Thyroid gland (tissue), 4 donors: ENCODE results near the gene TBX2. TPM values are rescaled to one million over a fixed set of nuclear protein-coding genes. Genes with fewer than 3 reads are reported as not detected.
A peak's percentile ranks its signal among the peaks of the same experiment; 100 is the strongest.

ENCODE experiments used
- DNase-seq, 2 donors: peaks; one replicate each; pipeline ENCODE4 v3.0.0-alpha.2; 2019
- H3K27ac ChIP-seq, 3 donors: fragments of 200-600 bp; sonication (generic); 1 replicate in 2 of 3; 2 replicates in 1 of 3; pipeline ENCODE4 v1.5.1; 2016 to 2019; ENCODE audit warnings: mild to moderate bottlenecking in 1 of 3, moderate library complexity in 1 of 3
- H3K27me3 ChIP-seq: fragments of 200-600 bp; sonication (generic); one replicate; pipeline ENCODE4 v1.5.1; 2019
- H3K36me3 ChIP-seq, 2 donors: fragments of 200-600 bp; sonication (generic); one replicate each; pipeline ENCODE4 v1.5.1; 2016 to 2019
- H3K4me1 ChIP-seq, 2 donors: fragments of 200-600 bp; sonication (generic); one replicate each; pipeline ENCODE4 v1.5.1; 2017 to 2019
- H3K4me3 ChIP-seq, 3 donors: fragments of 200-600 bp; sonication (generic); replicated peaks in 1 of 3; 1 replicate in 2 of 3; 2 replicates in 1 of 3; pipeline ENCODE4 v1.5.1; 2016; ENCODE audit warnings: mild to moderate bottlenecking in 1 of 3
- H3K9me3 ChIP-seq: fragments of 200-600 bp; sonication (generic); one replicate; pipeline ENCODE4 v1.5.1; 2017
- CTCF ChIP-seq, 6 experiments: fragments of 200-600 bp in 3 of 6; fragments of 450-650 bp in 3 of 6; sonication (generic) in 3 of 6; IDR thresholded peaks; one replicate each; pipeline ENCODE4 v1.5.1; 2016 to 2019; ENCODE audit warnings: antibody characterized with exemption in 6 of 6, mild to moderate bottlenecking in 2 of 6, inconsistent platforms in 1 of 6, moderate library complexity in 1 of 6
- POLR2A ChIP-seq, 2 donors: fragments of 450-650 bp; IDR thresholded peaks; one replicate each; pipeline ENCODE4 v1.6.1; 2017; ENCODE audit warnings: antibody characterized with exemption in 2 of 2, mild to moderate bottlenecking in 2 of 2, moderate library complexity in 1 of 2
- WGBS, 2 donors: methylation state at CpG; one replicate each; pipeline ENCODE4 v1.1.5; 2017; 5-methylcytosine and 5-hydroxymethylcytosine counted together
- intact Hi-C: fragments of 100-400 bp; cut with DNase I; formaldehyde crosslinking; loops from one replicate; pipeline ENCODE4 v1.15.1; 2023
- total RNA-seq, 4 donors: library from RNA; depleted of rRNA; stranded (reverse); fragments of >200 nt; gene quantifications; one replicate each; pipeline ENCODE4 v1.2.3, GENCODE V29; 2016

The TBX2 gene
- total RNA-seq, 4 donors from 2014 or later, result 5.3 to 20.2 (median 11.0) TPM

GRCh38 chr17:61416211-61416539 lies 16.5 kb downstream of the TBX2 start:
- no peak overlapping the region for H3K4me3 ChIP-seq
- intact Hi-C loops, result loop anchor here (5.0 to 10.0 kb wide), 3 partner anchors 136 to 649 kb away; partner anchors contain the start of gene MED13
- no peak for TF ChIP-seq CTCF (IDR thresholded peaks at IDR 0.05)
- TF ChIP-seq POLR2A (IDR thresholded peaks at IDR 0.05), result no peak
- H3K27me3 ChIP-seq, result no peaks in the 10 kb centered on the region
- WGBS, 2 donors, result 93% methylated on average over 6 of the region's 6 CpGs
- no peaks in the 10 kb centered on the region for H3K9me3 ChIP-seq
- H3K27ac ChIP-seq, result no peak overlapping the region
- H3K4me1 ChIP-seq, result peaks cover 12 to 33% of the 10 kb centered on the region in 2 donors
- H3K36me3 ChIP-seq, result no peaks in the 10 kb centered on the region
- no peak for DNase-seq

- no peak overlapping the region for H3K4me3 ChIP-seq
- H3K27me3 ChIP-seq, result no peaks in the 10 kb centered on the region
- intact Hi-C loops, result loop anchor here (5.0 to 10.0 kb wide), 3 partner anchors 136 to 648 kb away; partner anchors contain the start of gene MED13
- H3K4me1 ChIP-seq, result peaks cover 11 to 29% of the 10 kb centered on the region in 2 donors
- peak; percentile 80 to 95 (median 90) for TF ChIP-seq CTCF (IDR thresholded peaks at IDR 0.05)
- no peak for TF ChIP-seq POLR2A (IDR thresholded peaks at IDR 0.05)
- peak; percentile 88 to 89 for DNase-seq
- peak overlapping the region in 1 of 3 donors; percentile 52 for H3K27ac ChIP-seq
- WGBS, 2 donors, result 19 to 34% methylated on average over 21 to 26 of the region's 43 CpGs
- H3K9me3 ChIP-seq, result no peaks in the 10 kb centered on the region
- H3K36me3 ChIP-seq, result no peaks in the 10 kb centered on the region
Observed at GRCh38 chr17:61416540-61417363, 17.1 kb downstream of the TBX2 start.

DNA sequence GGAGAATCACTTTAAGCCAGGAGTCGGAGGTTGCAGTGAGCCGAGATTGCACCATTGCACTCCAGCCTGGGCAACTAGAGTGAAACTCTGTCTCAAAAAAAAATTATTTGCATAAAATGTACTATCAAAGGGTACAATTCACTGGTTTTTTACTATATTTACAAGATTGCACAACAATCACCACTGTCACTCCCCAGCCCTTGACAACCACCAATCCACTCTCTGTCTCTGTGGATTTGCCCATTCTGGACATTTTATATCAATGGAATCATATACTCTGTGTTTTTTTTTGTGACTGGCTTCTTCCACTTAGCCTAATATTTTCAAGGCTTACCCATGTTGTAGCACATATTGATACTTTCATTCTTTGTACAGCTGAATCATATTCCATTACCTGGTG lies 18.8 kb downstream of the TBX2 start:
- peaks cover 0 to 22% of the 10 kb centered on the region in 2 donors for H3K4me1 ChIP-seq
- H3K4me3 ChIP-seq, result no peak overlapping the region
- no peak overlapping the region for H3K27ac ChIP-seq
- no peaks in the 10 kb centered on the region for H3K9me3 ChIP-seq
- no peaks in the 10 kb centered on the region for H3K27me3 ChIP-seq
- H3K36me3 ChIP-seq, result no peaks in the 10 kb centered on the region
- no peak for DNase-seq
- WGBS, 2 donors, result 83 to 89% methylated on average over 2 of the region's 2 CpGs
- TF ChIP-seq POLR2A (IDR thresholded peaks at IDR 0.05) (no peak), CTCF (IDR thresholded peaks at IDR 0.05) (no peak)
- intact Hi-C loops, result loop anchor here (5.0 to 10.0 kb wide), 3 partner anchors 134 to 646 kb away; partner anchors contain the start of gene MED13

- Histone ChIP-seq H3K27me3 (no peaks in the 10 kb centered on the region), H3K27ac (no peak overlapping the region), H3K36me3 (no peaks in the 10 kb centered on the region), H3K4me1 (peaks cover 0 to 11% of the 10 kb centered on the region in 2 donors), H3K9me3 (no peaks in the 10 kb centered on the region), H3K4me3 (no peak overlapping the region)
- 73 to 74% methylated on average over 8 of the region's 8 CpGs for WGBS, 2 donors
- TF ChIP-seq POLR2A (IDR thresholded peaks at IDR 0.05) (no peak), CTCF (IDR thresholded peaks at IDR 0.05) (no peak)
- intact Hi-C loops, result loop anchor here (5.0 to 10.0 kb wide), 3 partner anchors 133 to 645 kb away; partner anchors contain the start of gene MED13
- no peak for DNase-seq
Observed at GRCh38 chr17:61419496-61420046, 19.9 kb downstream of the TBX2 start.

DNA sequence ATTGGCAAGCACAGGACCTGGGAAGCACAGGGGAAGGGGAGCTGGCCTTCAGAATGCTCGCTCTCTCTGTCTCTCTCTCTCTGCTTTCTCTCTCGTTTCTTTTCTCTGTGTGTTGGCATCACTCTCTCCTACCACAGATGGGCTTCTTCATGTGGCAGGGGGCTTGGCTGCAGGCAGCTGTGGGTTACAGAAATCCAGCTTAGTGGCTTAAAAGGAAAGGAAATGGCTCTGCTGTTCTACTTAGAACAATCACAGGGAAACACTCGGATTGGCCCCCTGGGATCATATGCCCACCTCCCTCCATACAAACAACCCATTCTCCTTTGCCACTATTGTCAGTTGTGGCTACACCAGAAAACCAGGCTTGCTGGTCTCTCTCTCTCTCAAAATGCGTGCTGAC lies 20.4 kb downstream of the TBX2 start:
- Histone ChIP-seq H3K4me1 (peaks cover 0 to 9% of the 10 kb centered on the region in 2 donors), H3K36me3 (no peaks in the 10 kb centered on the region), H3K4me3 (no peak overlapping the region), H3K27ac (no peak overlapping the region), H3K9me3 (no peaks in the 10 kb centered on the region), H3K27me3 (no peaks in the 10 kb centered on the region)
- TF ChIP-seq POLR2A (IDR thresholded peaks at IDR 0.05) (no peak), CTCF (IDR thresholded peaks at IDR 0.05) (no peak)
- 70 to 72% methylated on average over 4 of the region's 4 CpGs for WGBS, 2 donors
- DNase-seq, result no peak
- intact Hi-C loops, result no loop called here
